HFFc6 (cell line): Measurements from ENCODE around the gene ZCCHC13. TPM values are rescaled to one million over a fixed set of nuclear protein-coding genes. Genes with fewer than 3 reads are reported as not detected.
"Not testable (repeated sequence)": the region's sequence is repeated elsewhere in the genome, so short reads cannot be mapped to it uniquely, and the experiment has no call there.

Experiments used
- DNase-seq: peaks from one replicate; pipeline ENCODE4 v3.0.0-alpha.2; 2018
- H3K27ac Mint-ChIP-seq: 2 replicates; pipeline ENCODE4 v1.8.0; 2020; ENCODE audit warnings: mild to moderate bottlenecking, mixed read lengths
- H3K27me3 Mint-ChIP-seq: 2 replicates; pipeline ENCODE4 v1.8.0; 2021; ENCODE audit warnings: mild to moderate bottlenecking, moderate library complexity, mixed read lengths; ENCODE audit not compliant: insufficient read depth
- H3K36me3 Mint-ChIP-seq: 2 replicates; pipeline ENCODE4 v1.8.0; 2021; ENCODE audit warnings: low read depth, mixed read lengths
- H3K4me1 Mint-ChIP-seq: 2 replicates; pipeline ENCODE4 v1.8.0; 2020; ENCODE audit warnings: low read depth, mixed read lengths
- H3K4me3 Mint-ChIP-seq: 2 replicates; pipeline ENCODE4 v1.8.0; 2020; ENCODE audit warnings: mild to moderate bottlenecking, moderate library complexity, mixed read lengths
- H3K9me3 Mint-ChIP-seq: 2 replicates; pipeline ENCODE4 v1.8.0; 2020; ENCODE audit warnings: mild to moderate bottlenecking, mixed read lengths
- total RNA-seq, 6 experiments: library from RNA; stranded (reverse); fragmentation: NEBNext Ultra II Directional; extraction: Animal tissue kit (Norgen Biotek cat#: 25700); gene quantifications; 2 replicates in 1 of 6; 3 replicates in 5 of 6; pipeline ENCODE4 v1.2.3, GENCODE V29; 2021
- TF ChIP-seq, protein P1 (sequence below): fragments of 200-600 bp; sonication (generic); IDR thresholded peaks from 2 replicates; pipeline ENCODE4 v1.5.0; 2021; ENCODE audit warnings: antibody characterized with exemption, mild to moderate bottlenecking

The ZCCHC13 gene
- total RNA-seq, 6 experiments from 2014 or later, result not detected

DNA sequence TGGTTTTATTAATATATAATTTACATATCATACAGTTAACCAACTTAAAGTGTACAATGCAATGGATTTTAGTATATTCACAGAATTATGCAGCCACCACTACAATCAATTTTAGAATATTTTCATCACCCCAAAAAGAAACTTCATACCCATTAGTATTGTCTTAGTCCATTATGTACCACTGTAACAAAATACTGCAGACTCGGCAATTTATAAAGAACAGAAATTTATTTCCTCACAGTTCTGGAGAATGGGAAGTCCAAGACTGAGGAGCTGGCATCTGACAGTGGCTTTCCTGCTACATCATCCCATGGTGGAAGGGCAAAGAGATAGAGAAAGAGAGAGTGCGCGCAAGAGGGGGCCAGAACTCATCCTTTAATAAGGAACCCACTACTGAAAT lies 8.9 kb upstream of the ZCCHC13 start:
- Mint-ChIP-seq H3K27me3 (peaks cover 7% of the 10 kb centered on the region), H3K36me3 (peaks cover 22% of the 10 kb centered on the region), H3K9me3 (no peaks in the 10 kb centered on the region), H3K4me3 (no peak overlapping the region), H3K27ac (no peak overlapping the region), H3K4me1 (no peaks in the 10 kb centered on the region)
- DNase-seq, result no peak
- TF ChIP-seq, protein P1, sequence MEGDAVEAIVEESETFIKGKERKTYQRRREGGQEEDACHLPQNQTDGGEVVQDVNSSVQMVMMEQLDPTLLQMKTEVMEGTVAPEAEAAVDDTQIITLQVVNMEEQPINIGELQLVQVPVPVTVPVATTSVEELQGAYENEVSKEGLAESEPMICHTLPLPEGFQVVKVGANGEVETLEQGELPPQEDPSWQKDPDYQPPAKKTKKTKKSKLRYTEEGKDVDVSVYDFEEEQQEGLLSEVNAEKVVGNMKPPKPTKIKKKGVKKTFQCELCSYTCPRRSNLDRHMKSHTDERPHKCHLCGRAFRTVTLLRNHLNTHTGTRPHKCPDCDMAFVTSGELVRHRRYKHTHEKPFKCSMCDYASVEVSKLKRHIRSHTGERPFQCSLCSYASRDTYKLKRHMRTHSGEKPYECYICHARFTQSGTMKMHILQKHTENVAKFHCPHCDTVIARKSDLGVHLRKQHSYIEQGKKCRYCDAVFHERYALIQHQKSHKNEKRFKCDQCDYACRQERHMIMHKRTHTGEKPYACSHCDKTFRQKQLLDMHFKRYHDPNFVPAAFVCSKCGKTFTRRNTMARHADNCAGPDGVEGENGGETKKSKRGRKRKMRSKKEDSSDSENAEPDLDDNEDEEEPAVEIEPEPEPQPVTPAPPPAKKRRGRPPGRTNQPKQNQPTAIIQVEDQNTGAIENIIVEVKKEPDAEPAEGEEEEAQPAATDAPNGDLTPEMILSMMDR, result no peak

GRCh38 chrX:74297766-74298165 lies 6.2 kb upstream of the ZCCHC13 start:
- H3K4me1 Mint-ChIP-seq, result no peaks in the 10 kb centered on the region
- no peak overlapping the region for H3K4me3 Mint-ChIP-seq
- TF ChIP-seq, protein P1, result no peak
- DNase-seq, result no peak
- H3K27ac Mint-ChIP-seq, result no peak overlapping the region
- H3K36me3 Mint-ChIP-seq, result no peaks in the 10 kb centered on the region
- no peaks in the 10 kb centered on the region for H3K9me3 Mint-ChIP-seq
- peaks cover 8% of the 10 kb centered on the region for H3K27me3 Mint-ChIP-seq

GRCh38 chrX:74300869-74301268 lies 3.1 kb upstream of the ZCCHC13 start:
- Mint-ChIP-seq H3K4me1 (no peaks in the 10 kb centered on the region), H3K36me3 (no peaks in the 10 kb centered on the region)
- TF ChIP-seq, protein P1, result no peak

DNA sequence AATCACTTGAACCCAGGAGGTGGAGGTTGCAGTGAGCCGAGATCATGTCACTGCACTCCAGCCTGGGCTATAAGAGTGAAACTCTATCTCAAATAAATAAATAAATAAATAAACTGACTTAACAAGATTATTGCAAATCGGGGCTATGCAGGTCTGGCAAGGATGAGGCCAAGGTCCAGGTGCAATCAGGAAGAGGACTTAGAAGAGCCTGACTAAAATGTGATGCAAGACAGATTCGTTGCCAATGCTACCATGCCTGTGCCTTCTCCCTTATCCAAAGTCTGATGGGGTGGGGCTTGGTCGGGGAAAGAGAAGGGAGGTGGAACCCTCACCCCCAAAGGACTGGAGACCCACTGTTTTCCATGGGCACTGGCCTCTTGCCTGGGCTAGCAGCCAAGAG lies 14.7 kb downstream of the ZCCHC13 start:
- Mint-ChIP-seq H3K4me3 (no peak overlapping the region), H3K36me3 (no peaks in the 10 kb centered on the region), H3K27me3 (peaks cover 15% of the 10 kb centered on the region), H3K4me1 (no peaks in the 10 kb centered on the region), H3K27ac (no peak overlapping the region), H3K9me3 (no peaks in the 10 kb centered on the region)
- no peak for DNase-seq
- TF ChIP-seq, protein P1, result no peak

More at GRCh38 chrX:74300869-74301268, 3.1 kb upstream of the ZCCHC13 start:
- H3K4me3 Mint-ChIP-seq, result no peak overlapping the region
- H3K27ac Mint-ChIP-seq, result no peak overlapping the region
- H3K27me3 Mint-ChIP-seq, result peaks cover 8% of the 10 kb centered on the region
- no peaks in the 10 kb centered on the region for H3K9me3 Mint-ChIP-seq
- DNase-seq, result no peak

- H3K9me3 Mint-ChIP-seq, H3K36me3 Mint-ChIP-seq, DNase-seq, H3K4me1 Mint-ChIP-seq, H3K4me3 Mint-ChIP-seq, H3K27ac Mint-ChIP-seq: not testable (repeated sequence)
- H3K27me3 Mint-ChIP-seq, result peaks cover 12% of the 10 kb centered on the region
Observed at GRCh38 chrX:74319321-74319720, 15.3 kb downstream of the ZCCHC13 start.

DNA sequence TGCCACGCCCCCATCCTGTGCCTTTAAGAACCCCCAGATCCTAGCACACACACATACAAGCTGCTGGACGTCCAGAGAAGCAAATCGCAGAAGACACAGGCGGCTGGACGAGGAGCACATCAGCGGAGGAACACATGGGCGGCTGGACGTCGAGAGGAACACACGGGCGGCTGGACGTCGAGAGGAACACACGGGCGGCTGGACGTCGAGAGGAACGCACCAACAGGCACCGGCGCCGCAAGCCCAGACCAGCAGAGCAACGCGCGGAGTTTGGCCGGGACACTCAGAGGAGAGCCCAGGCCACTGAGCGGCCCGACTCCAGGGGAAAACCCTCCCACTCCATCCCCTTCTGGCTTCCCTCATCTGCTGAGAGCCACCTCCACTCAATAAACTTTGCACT lies 17.2 kb downstream of the ZCCHC13 start:
- Mint-ChIP-seq H3K4me3 (no peak overlapping the region), H3K27ac (no peak overlapping the region), H3K36me3 (no peaks in the 10 kb centered on the region), H3K9me3 (no peaks in the 10 kb centered on the region), H3K4me1 (no peaks in the 10 kb centered on the region), H3K27me3 (peaks cover 12% of the 10 kb centered on the region)
- TF ChIP-seq, protein P1, result no peak
- no peak for DNase-seq
